Measurements from ENCODE around the gene PMAIP1.

The PMAIP1 gene

GRCh38 chr18:59861963-59862819 lies 37.6 kb upstream of the PMAIP1 start:
- TF ChIP-seq, protein P1, sequence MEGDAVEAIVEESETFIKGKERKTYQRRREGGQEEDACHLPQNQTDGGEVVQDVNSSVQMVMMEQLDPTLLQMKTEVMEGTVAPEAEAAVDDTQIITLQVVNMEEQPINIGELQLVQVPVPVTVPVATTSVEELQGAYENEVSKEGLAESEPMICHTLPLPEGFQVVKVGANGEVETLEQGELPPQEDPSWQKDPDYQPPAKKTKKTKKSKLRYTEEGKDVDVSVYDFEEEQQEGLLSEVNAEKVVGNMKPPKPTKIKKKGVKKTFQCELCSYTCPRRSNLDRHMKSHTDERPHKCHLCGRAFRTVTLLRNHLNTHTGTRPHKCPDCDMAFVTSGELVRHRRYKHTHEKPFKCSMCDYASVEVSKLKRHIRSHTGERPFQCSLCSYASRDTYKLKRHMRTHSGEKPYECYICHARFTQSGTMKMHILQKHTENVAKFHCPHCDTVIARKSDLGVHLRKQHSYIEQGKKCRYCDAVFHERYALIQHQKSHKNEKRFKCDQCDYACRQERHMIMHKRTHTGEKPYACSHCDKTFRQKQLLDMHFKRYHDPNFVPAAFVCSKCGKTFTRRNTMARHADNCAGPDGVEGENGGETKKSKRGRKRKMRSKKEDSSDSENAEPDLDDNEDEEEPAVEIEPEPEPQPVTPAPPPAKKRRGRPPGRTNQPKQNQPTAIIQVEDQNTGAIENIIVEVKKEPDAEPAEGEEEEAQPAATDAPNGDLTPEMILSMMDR (conservative IDR thresholded peaks at IDR 0.05; ENCODE audit: low read depth) = no peak
- no peak for DNase-seq (ENCODE audit: low spot score)
- CTCF ChIA-PET = interaction anchor here (0.6 to 0.7 kb wide), 2 partner anchors 19 to 730 kb away, joined by 4 to 7 read pairs; no protein-coding TSS in a partner anchor
- no peak overlapping the region for H3K27ac ChIP-seq
- POLR2A ChIA-PET (ENCODE audit: low non-redundant PET) = no interaction called here

- no peak for DNase-seq (ENCODE audit: low spot score)
- ChIA-PET POLR2A (ENCODE audit: low non-redundant PET) (no interaction called here), CTCF (no interaction called here)
- TF ChIP-seq, protein P1 (conservative IDR thresholded peaks at IDR 0.05; ENCODE audit: low read depth) = no peak
- H3K27ac ChIP-seq = no peak overlapping the region
Measured at GRCh38 chr18:59865241-59865986, 34.4 kb upstream of the PMAIP1 start.

DNA sequence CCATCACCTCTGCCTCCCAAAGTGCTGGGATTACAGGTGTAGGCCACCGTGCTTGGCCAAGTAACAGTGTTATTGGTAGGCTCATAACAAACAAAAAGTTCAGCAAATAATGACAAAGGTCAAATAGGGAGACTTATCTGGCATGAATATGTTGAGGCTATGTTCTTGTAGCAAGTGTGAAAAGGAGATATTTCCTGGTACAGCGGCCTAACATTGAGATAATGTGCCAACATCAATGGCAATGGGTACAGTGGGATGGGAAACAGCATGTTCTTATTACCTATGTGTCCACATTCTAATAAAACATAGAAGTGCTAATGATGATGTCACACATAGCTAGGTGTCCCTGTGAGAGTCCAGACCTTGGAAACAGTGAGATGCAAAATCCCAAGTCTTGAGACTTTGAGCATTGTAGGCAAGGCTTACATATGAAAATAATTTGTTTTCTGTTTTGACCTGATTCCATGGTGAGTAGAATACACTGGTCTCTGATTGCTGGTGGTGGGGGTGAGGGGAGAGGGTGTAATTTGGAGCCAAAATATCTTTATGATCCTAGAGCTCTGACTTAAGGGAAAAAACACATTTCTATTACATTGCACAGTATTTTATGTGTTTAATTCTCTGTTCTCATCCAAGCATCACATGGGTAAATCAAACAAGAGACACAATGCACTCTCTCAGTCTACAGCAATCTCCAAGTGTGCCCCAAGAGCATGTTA lies 33.1 kb upstream of the PMAIP1 start:
- ChIA-PET POLR2A (ENCODE audit: low non-redundant PET) (no interaction called here), CTCF (interaction anchor here (0.7 kb wide), 1 partner anchor 23 kb away, joined by 4 read pairs; no protein-coding TSS in a partner anchor)
- TF ChIP-seq, protein P1 (conservative IDR thresholded peaks at IDR 0.05; ENCODE audit: low read depth) = no peak
- H3K27ac ChIP-seq = no peak overlapping the region
- no peak for DNase-seq (ENCODE audit: low spot score)

DNA sequence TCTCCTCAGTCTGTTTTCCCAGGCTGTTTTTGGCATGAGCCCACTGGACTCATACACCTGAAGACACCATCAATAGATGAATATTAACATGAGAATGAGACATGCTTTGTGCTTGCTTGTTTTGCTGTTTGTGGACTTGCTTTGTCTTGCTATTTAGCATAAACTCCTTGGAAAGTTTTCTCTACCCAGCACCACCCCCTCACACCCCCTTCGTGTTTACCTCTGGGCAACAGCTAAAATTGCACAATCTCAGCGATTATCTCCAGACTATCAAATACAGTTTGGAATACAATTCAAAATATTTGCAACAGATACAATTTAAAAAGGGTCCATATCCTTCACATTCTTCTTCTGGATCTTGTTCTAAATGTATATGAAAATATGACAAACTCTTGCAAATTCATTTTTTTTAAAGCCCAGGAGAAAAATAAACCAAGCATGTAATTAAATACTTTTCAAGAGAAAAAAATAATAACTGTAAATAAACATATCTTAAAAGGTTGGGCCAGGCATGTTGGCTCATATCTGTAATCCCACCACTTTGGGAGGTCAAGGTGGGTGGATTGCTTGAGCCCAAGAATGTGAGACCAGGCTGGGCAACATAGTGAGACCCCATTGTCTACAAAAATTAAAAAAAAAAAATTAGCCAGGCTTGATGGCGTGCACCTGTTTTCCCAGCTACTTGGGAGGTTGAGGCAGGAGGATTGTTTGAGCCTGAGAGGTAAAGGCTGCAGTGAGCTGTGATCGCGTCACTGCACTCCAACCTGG lies 32.3 kb upstream of the PMAIP1 start:
- CTCF ChIA-PET = no interaction called here
- no peak for DNase-seq (ENCODE audit: low spot score)
- H3K27ac ChIP-seq = no peak overlapping the region
- TF ChIP-seq, protein P1 (conservative IDR thresholded peaks at IDR 0.05; ENCODE audit: low read depth) = no peak
- POLR2A ChIA-PET (ENCODE audit: low non-redundant PET) = no interaction called here

DNA sequence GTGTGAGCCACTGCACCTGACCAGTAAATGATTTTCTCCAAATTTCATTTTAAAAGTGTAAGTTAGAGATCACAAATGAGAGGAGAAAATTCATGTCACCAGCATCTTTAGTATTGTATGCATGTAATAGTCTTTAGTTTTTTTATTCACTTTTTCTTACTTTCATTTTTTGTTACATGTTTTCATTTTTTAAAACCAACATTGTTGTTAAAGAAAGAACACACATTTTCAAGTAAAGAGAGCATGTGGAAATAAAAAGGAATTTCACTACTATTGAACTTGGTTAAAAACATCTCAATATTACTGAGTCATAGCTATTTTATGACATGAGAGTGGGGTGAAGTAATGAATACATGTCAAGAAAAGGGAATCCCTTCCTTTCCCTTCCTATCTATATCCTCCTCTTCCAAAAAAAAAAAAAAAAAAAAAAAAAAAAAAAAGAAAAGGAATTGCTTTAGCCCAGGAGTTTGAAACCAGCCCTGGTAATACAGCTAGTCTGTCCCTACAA lies 29.1 kb upstream of the PMAIP1 start:
- ChIA-PET CTCF (no interaction called here), POLR2A (ENCODE audit: low non-redundant PET) (no interaction called here)

More for the DNA sequence above, 29.1 kb upstream of the PMAIP1 start:
- no peak overlapping the region for H3K27ac ChIP-seq
- TF ChIP-seq, protein P1 (conservative IDR thresholded peaks at IDR 0.05; ENCODE audit: low read depth) = no peak
- DNase-seq (ENCODE audit: low spot score) = no peak

Data from RWPE1 (cell line).